GM10266 (cell line): ENCODE measurements around the gene STK33.

ENCODE experiments used
- DNase-seq: peaks from one replicate; pipeline ENCODE4 v3.0.0; 2012; ENCODE audit errors: extremely low spot score
- CTCF ChIP-seq: IDR thresholded peaks from 2 replicates; pipeline ENCODE4 v1.5.1; 2012; ENCODE audit warnings: mild to moderate bottlenecking, low read depth; ENCODE audit not compliant: control insufficient read depth, insufficient read depth; ENCODE audit errors: missing control alignments

Gene STK33

GRCh38 chr11:8636127-8636526 lies 42.1 kb upstream of the STK33 start:
- no peak for DNase-seq
- no peak for TF ChIP-seq CTCF

- TF ChIP-seq CTCF, result no peak
- DNase-seq, result no peak
Measured at GRCh38 chr11:8634498-8634897, 40.5 kb upstream of the STK33 start.

GRCh38 chr11:8631395-8632118 lies 37.5 kb upstream of the STK33 start:
- TF ChIP-seq CTCF, result no peak
- DNase-seq, result no peak

GRCh38 chr11:8624698-8625097 lies 30.7 kb upstream of the STK33 start:
- DNase-seq, result no peak
- TF ChIP-seq CTCF, result no peak

GRCh38 chr11:8621147-8621546 lies 27.1 kb upstream of the STK33 start:
- TF ChIP-seq CTCF, result no peak
- DNase-seq, result no peak

- DNase-seq, result no peak
- no peak for TF ChIP-seq CTCF
Measured at GRCh38 chr11:8617063-8617462, 23.0 kb upstream of the STK33 start.

- TF ChIP-seq CTCF, result no peak
- DNase-seq, result no peak
Measured at GRCh38 chr11:8615291-8616032, 21.4 kb upstream of the STK33 start.
